HG03575 (cell line): ENCODE measurements around the gene CD300H.
"Not testable (repeated sequence)": the region's sequence is repeated elsewhere in the genome, so short reads cannot be mapped to it uniquely, and the experiment has no call there.

ENCODE experiments used
- ATAC-seq: cut with Tn5 transposase; IDR thresholded peaks from one replicate; pipeline ENCODE4 v1.9.1; 2021; ENCODE audit not compliant: unreplicated experiment, insufficient number of reproducible peaks, low FRiP score; ENCODE audit errors: extremely low read depth

Gene CD300H

DNA sequence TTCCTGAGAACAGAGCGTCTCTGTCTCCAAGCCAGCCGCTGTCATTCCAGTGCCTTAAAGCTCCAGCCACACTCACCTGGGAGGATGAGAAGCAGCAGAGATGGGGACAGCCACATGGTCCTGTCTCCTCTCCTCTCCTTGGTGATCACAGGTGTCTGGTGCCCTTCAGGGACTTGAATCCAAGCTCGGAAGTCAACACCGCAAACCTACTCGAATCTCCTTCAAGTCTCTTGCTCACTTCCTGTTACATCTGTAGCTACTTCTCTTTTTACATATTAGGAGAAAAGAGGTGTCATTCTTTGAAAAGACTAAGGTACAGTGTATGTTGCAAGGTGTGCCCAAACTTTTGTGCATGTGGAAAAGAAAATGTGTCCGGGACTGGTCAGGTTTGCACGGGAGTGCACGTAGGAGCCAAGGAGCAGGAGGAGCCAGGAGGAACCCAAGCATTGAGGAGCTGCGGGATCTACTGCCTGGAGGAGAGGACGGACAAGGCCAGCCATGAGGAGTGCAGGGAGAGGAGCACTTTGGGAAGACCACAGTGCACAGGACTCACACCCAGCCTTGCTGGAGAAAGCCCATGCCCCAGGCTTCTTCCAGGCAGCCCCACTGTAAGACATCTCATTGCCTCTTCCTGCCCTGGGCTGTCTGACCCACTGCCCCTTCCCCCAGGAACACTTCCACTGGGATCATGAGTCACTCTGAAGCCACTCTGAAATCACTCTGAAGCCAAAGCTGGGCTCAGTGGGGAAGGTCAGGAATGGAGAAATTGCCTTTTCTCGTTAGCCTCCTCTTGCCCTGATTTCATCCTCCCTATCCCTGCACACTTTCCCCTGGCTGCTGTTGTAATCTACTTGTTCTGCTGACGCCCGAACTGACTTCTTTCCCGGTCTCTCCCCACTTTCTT, 25.0 kb upstream of the CD300H start, which contains the start of gene CD300LD:
CD300LD (minus strand) TSS at position 197 of the 904 bp plus-strand sequence; CDS start at position 116, 81 bp downstream.
- ATAC-seq = no peak

DNA sequence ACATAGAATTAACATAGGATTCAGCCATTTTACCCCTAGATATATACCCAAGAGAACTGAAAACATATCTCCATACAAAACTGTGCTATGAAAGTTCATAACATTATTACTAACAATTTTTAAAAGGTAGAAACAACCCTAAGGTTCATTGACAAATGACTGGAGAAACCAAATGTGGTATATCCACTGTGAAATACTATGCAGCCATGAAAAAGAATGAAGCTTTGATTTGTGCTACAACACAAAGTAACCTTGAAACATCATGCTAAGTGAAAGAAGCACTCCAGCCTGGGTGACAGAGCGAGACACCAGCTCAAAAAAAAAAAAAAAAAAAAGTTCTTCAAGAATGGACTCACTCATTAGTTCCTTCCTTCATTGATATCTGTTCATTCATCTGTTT, 24.2 kb upstream of the CD300H start:
- no peak for ATAC-seq

DNA sequence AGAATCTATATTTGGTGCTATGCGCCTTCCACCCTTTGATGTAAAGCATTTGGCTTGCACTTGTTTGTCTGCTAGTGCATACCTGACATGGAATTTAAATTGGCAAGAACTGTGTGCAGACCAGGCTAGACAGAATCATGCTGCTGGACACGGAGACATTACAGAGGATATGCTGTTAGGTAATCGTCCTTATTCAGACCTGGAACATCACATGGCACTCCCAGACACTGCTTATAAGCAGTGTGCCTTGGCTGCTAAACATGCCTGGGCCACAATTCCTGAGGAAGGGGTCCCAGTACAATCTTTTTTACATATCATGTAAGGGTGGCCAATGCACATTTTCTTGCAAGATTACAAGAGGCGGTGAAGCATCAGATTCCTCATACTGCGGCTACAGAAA, 18.4 kb upstream of the CD300H start:
- ATAC-seq = no peak

DNA sequence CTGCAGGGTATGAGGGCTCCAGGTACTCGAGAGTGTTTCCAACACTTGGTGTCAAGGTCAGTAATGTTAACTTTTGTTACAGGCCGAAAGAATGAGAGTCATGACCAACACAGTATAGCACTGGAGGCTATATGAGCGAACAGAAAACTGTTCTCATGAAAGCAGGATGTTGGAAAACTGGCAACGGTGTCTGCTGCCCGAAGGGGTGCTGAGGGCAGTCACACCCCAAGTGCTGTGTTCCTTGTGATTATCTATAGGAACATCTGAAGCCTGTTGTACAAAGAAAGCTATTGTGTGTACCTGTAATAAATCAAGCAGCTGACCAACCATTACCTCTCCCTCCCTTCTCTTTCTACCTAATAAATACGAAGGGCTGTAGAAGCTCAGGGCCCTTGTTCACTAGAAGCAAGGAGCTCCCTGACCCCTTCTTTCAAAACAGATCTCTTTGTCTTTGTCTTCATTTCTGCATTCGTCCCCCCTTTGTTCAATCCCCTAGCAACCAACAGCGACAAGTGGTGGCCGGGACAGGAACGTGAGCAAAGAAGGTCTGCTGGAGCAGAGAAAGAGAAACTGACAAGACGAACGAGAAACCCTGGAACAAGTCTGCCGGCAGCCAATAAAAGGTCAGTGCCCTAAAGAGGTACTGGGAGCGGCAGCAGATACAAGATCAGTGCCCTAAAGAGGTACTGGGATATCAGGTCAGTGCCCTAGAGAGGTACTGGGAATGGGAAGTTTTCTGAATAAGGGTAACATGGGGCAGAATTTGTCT, 17.2 kb upstream of the CD300H start:
- ATAC-seq = no peak

DNA sequence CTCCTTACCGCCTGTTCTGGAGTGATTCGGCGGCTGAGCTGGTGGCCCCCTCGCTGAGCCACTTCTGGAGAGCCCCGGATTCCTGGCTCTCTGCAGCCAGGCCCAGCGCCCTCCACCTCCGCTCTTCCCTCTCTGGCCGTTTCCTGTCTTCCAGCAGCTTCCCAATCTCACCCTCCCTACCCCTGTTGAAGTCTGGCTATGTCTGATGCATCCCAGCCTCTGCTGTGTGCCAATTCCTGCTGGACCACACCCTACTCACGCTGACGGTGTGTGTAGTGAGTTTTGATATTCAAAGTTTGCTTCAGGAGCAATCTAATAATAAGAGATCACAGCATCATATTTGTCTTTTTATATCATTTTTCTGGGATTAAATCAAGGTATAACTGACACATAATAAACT, 15.3 kb upstream of the CD300H start:
- no peak for ATAC-seq

DNA sequence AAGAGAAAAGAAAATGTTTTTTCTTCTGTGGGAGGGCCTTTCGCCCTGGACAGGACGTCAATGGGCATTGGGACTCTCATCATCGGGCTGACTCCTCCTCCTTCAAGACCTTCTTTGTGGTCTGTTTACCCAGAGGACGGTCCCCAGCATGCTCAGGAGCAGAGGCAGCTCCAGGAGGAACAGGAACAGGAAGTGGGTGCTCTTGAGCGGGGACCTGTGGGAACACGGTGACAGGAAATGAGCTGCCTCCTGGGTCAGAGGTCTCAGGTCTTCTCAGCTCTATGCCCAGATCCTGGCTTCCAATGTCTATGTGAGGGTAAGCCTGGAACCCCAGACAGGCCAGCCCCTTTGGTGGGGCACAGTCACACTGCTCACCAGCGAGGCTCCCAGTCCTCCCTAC, 12.6 kb upstream of the CD300H start:
- ATAC-seq = no peak

DNA sequence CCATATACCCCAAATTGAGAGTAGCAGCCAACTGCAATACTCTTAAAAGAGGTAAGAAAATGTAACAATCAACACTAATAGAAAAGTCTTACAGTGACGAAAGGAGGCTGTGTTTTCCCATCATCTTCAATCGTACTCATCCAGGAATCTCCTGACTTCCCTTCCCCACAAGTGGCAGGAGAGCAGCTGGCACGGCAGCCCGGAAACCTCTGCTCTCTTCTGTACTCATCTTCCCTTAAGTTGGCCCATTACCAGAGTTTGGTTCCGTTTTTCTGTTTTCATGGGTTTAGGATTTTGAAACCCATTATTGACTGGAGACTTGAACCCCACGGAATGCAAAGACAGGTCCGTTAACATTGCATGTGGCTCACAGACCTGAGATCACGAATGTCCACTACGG, 11.7 kb upstream of the CD300H start:
- ATAC-seq = no peak

DNA sequence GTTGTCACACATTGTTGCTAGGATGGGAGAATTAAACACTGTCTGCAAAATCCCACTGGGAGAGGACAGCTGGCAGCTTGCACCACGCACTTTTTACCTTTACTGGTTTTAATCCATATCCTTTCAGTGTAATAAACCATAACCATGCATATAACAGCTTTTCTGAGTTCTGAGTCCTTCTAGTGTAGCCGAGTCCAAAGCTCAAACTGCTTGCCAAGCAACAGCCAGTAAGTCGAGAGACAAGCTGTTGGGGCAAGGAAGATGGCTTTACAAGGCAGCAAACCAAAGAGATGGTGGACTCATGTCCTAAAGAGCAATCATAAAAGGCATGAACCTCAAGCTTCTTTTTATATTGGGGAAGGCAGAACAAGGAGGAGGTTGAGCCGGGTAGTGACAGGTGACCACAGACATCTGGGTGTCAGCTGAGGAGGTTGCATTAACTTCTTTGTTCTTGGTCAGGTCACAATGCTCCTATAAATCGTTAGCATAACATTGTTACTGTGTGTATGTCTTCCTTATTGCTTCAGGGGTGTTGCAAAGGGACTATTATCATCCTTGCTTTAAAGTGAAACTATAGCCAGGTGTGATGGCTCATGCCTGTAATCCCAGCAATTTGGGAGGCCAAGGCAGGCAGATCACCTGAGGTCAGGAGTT, 7.3 kb upstream of the CD300H start:
- ATAC-seq = no peak

DNA sequence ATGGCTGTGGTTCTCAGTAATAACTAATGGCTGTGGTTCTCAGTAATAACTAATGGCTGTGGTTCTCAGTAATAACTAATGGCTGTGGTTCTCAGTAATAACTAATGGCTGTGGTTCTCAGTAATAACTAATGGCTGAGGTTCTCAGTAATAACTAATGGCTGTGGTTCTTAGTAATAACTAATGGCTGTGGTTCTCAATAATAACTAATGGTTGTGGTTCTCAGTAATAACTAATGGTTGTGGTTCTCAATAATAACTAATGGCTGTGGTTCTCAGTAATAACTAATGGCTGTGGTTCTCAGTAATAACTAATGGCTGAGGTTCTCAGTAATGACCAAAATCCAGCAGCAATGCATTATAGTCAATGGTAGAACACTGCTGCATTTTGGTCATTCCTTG, 6.3 kb upstream of the CD300H start:
- ATAC-seq = not testable (repeated sequence)

DNA sequence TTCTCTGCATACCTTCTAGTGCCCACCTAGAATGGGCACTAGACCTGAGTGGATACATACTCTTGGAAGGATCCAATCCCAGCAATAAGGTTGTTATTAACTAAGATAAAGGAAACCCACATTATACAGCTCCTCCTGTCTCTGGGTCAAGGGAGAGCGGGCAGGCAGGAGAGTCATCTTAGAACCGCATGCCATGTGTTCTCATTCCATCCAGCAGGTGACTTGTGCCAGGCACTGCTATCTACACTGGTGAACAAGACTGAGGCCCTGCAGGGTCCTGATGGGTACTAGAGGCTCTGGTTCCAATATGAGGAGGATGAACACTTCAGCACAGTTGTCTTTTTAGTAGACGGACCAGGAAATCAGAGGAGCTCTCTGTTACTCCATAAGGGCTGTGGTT, 5.9 kb upstream of the CD300H start:
- ATAC-seq = no peak

DNA sequence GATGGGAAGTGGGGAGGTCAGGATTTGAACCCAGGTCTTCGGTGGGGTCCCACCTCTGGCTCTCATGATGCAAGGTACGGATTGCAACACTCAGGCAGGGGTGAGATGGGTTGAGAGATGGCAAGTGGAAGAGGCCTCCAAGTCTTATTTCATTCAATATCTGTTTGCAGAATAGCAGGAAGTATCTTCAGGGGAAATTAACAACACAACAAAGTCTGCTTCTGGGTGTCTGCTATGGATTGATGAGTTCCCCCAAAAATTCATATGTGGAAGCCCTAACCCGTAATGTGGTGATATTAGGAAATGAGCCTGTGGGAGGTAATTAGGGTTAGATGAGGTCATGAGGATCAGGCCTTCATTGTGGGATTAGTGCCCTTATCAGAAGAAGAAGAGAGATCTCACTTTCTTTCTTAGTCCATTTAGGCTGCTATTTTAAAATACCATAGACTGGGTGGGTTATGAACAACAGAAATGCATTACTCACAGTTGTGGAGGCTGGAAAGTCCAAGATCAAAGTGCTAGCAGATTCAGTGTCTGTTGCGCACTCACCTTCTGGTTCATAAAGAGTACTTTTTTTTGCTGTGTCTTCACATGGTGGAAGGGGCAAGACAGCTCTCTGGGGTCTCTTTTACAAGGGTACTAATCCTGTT, 4.4 kb upstream of the CD300H start:
- no peak for ATAC-seq

DNA sequence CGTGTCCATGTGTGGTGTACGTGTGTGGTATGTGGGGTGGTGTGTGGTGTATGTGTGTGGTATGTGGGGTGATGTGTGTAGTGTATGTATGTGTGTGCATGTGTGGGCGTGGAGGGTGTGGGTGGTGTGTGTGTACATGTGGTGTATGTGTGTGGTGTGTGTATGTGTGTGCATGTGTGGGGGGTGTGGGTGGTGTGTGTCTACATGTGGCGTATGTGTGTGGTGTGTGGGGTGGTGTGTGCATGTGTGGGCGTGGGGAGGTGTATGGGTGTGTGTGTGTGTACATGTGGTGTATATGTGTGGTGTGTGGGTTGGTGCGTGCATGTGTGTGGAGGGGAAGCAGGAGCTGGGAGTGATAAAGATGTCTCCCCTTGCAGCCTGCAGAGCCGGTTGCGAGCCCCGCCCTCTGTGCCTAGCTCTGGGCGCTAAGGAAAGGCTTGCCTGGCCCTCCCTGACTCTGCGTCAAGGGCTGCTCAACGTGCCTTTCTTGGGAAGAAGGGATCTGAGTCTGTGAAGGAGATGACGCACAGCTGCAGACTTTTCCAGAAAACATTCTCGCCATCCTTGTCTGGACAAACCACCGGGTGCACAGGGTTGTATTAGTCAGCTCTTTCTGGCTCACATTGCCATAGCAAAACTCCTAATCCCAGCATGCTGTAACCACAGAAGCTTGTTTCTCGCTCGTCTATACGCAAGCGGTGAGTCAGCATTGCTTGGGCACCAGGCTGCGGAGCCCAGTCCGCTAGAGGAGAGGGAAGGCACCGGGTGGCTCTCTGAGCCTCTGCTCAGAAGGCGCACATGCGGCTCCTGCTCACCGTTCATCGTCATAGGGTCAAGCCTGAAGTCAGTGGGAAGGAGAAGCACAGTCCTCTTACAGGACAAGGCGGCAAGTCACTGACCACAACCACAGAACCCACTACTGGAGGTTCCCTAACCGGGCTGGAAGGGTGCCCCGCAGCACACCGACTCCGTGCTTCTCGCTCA, 2.0 kb upstream of the CD300H start:
- ATAC-seq = no peak

DNA sequence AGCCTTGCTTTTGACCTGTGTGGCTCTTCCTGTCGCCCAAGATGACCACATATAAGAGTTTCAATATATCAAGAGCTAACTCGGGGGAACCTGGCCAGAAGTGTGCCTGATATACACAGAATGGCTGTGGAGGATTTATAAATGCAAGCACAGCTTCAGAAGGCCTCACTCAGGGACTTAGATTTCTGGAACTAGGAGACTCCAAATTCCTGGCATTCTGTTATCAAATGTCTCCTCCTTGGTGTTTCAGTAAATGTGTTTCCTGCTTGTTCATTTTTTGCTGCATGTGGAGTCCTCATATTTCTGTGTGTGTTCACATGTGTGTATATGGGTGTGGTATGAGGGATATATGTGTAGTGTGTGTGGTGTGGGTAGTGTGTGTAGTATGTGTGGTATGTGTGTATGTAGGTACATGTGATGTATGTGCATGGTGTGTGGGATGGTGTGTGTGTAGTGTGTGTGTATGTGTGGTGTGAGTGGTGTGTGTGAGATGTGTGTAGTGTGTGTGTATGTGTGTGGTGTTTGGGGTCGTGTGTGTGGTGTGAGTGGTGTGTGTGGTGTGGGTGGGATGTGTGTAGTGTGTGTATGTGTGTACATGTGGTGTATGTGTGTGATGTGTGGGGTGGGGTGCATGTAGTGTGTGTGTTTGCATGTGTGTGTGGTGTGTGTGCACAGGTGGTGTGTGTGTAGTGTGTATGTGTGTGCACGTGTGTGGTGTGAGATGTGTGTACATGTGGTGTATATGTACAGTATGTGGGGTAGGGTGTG, 981 bp upstream of the CD300H start:
- no peak for ATAC-seq

DNA sequence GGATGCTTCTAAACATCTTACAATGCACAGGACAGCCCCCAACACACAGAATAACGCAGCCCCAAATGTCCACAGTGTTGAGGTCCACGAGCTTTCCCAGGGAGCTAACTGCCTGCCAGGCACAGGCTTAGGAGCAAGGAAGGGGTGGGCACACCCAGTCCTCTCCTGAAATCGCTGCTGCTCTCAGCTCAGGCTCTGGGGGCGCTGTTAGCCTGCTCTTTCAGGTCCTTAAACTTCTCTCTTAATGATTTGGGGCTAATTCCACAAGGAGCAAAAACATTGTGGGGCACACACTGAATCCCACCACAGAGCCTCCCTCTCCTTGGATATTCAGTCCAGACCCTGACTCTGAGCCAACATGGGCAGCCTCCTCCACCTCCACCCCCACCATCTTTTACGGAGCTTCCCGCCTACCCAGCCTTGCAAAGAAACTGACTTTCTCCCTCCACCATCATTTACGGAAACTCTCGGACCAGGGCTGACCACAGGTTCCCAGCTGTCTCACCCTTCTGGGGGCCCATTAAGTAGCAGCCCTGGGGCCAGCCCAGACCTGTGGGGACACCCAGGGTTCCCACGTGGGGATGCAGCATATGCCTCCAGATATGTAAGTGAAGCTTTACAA, 1.1 kb downstream of the CD300H start:
- ATAC-seq = no peak

DNA sequence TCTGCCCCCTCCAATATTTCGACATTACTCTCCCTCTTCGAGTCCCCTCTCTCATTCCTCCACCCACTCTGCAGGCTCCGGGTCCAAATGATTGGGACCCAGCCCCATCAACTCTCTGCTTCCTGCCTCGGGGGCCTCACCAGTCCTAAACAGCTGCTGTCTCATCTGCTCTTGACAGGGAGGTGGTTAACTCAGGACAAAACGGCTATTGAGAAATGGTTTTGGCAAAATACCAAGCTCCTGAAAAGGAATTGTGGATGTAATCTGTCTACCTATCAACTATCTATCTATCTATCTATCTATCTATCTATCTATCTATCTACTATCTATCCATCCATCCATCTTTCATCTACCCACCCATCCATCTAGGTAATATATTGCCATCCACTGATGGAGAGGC, 2.2 kb downstream of the CD300H start:
- no peak for ATAC-seq

DNA sequence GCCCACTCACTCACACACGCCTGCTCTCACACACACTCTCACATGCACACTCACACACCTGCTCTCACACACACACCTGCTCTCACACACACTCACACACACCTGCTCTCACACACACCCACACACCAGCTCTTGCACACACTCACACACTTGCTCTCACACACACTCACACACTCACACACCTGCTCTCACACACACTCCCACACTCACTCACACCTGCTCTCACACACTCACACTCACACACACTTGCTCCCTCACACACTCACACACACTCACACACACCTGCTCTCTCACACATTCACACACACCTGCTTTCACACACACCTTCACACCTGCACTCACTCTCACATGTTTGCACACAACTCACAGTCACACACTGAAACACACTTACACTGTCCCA, 4.0 kb downstream of the CD300H start:
- no peak for ATAC-seq

DNA sequence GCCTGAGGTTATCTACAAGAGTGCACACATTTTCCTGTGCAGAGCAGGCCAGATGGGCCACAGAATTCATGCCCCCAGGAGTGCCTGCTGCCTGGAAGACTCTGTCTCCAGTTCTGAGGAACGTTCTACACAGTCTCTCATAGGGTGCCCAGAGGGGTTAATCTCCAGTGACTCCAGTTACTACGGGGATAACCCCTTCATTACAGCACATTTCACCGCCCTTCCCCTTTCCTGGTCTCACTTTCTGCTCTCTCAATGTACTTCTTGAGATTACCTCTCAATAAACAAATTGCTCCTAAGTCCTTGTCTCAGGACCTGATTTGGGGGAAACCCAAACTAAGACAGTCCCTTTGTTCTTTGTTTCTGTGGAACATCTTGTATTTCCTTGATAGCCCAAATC, 5.7 kb downstream of the CD300H start:
- ATAC-seq = no peak
